ENCODE results near the gene SLC3A2.
"Not testable (repeated sequence)": the region's sequence is repeated elsewhere in the genome, so short reads cannot be mapped to it uniquely, and the experiment has no call there.

Gene SLC3A2

DNA sequence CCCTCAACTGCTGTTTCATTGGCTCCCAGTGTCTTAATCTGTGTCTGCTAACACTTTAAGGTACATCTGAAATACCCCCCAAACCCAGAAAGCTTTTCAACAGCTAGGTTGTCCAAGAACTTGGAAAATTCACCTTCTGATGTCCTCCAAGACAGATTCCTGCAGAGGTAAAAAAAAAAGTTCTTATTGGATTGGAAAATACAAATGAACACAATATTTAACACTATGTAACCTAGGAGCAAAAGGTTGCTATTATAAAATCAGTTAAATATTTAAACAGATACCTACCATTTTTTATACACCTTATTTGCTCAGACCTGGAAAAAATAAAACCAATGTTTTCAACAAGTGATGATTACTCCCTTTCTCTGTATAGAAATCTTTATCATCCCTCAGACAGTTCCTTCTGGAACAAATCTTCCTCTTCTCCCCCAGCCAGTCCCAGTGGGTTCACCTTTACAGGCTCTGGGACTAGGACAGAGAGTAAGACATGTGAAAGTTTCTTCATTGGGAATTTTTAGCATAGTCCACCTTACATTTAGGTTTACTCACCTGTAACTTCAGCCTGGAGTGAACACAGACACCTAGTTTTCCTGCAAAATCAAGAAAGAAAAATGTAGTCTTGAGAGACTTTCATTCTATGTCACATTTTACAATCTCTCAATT is 28.0 kb upstream of the SLC3A2 start:
- no peak for DNase-seq

- no peak for DNase-seq
Observed at GRCh38 chr11:62853279-62853965, 27.3 kb upstream of the SLC3A2 start.

DNA sequence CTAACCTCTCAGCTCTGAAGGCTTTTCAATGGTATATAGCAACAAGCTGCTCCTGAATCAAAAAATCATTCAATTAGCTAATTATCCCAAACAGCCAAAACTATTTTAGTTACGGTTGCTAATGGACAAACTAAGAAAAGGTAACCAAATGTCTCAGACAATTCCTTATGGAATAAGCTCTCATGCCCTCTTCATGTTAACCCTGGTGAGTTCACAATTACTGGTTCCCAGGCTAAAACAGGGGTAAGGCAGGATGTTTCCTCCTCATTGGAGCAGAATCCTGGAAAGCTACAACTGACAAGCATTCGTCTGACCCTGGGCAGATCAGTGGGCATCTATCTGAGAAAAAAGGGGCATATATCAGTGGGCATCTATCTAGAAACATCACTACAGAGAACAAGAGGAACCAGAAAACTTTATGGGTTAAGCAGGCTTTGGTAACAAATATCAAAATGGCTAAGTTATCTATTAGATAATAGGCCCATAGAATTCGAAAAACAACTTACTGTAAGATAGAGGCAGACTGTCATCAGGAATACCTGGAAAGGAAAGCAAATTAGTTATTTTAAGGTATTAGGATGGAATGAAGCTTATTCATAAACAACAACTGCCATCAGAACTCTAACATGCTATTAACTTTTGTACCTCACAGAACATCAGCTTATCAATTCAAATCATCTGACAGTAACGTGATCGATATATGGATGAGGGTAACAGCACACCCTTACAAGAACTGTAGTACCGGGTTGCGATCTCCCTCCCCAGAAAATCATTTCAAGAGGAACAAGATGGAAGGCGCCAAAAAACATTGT is 26.5 kb upstream of the SLC3A2 start:
- no peak for DNase-seq

- no peak for DNase-seq
Observed at GRCh38 chr11:62854825-62855570, 25.7 kb upstream of the SLC3A2 start.

- peak; percentile 92 to 94 for DNase-seq
Observed at GRCh38 chr11:62855571-62856332, 24.9 kb upstream of the SLC3A2 start.

- DNase-seq = no peak
Observed at GRCh38 chr11:62856333-62856895, 24.3 kb upstream of the SLC3A2 start.

DNA sequence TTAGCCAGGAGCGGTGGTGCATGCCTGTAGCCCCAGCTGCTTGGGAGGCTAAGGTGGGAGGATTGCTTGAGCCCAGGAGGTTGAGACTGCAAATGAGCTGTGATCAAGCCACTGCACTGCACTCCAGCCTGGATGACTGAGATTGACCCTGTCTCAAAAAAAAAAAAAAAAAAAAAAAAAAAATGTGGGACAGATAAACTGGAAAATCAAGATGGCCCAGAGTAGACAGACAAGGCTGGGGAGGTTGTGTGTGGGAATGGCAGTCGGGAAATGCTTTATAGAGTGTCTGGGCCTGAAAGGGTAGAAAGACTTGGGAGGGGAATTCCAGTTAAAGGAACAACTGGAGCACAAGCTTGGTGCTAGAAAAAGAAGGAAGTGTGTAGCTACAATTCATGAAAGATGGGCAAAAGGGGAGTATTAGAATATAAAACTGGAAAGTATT is 23.1 kb upstream of the SLC3A2 start:
- no peak for DNase-seq

- no peak for DNase-seq
Observed at GRCh38 chr11:62858201-62858600, 22.5 kb upstream of the SLC3A2 start.

- DNase-seq = not testable (repeated sequence)
Observed at GRCh38 chr11:62859281-62859703, 21.4 kb upstream of the SLC3A2 start.

DNA sequence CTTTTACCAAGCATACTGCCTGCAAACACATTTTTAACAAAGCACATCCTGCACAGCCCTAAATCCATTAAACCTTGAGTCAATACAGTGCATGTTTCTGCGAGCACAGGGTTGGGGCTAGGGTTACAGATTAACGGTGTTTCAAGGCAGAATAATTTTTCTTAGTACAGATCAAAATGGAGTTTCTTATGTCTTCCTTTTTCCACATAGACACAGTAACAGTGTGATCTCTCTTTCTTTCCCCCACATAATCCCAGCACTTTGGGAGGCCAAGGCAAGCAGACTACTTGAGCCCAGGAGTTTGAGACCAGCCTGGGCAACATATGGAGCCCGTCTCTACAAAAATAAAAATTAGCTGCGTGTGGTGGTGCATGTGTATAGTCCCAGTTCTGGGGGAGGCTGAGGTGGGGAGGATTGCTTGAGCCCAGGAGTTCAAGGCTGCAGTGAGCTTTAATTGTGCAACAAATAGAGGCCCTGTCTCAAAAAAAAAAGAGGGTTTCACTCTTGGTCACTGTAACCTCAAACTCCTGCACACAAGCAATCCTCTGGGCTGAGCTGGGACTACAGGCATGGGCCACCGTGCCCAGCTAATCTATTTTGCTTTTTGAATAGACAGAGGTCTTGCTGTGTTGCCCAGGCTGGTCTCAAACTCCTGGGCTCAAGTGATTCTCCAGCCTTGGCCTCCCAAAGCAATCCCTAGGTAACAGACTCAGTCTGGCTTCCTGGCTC is 19.7 kb upstream of the SLC3A2 start:
- DNase-seq = no peak

DNA sequence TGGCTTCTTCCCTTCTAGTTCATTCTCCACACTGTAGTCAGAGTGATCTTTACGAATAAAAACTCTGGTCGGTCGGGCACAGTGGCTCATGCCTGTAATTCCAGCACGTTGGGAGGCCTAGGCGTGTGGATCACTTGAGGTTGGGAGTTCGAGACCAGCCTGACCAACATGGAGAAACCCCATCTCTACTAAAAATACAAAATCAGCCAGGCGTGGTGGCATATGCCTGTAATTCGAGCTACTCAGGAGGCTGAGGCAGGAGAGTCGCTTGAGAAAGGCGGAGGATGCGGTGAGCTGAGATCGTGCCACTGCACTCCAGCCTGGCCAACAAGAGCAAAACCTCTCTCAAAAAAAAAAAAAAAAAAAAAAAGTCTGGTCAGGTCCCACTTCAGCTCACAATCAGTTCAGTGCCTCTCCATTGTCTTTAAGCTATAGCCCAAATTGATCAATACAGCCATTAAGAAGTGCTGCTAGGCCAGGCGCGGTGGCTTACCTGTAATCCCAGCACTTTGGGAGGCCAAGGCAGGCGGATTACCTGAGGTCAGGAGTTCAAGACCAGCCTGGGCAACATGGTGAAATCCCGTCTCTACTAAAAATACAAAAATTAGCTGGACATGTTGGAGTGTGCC is 19.0 kb upstream of the SLC3A2 start:
- not testable (repeated sequence) for DNase-seq

DNA sequence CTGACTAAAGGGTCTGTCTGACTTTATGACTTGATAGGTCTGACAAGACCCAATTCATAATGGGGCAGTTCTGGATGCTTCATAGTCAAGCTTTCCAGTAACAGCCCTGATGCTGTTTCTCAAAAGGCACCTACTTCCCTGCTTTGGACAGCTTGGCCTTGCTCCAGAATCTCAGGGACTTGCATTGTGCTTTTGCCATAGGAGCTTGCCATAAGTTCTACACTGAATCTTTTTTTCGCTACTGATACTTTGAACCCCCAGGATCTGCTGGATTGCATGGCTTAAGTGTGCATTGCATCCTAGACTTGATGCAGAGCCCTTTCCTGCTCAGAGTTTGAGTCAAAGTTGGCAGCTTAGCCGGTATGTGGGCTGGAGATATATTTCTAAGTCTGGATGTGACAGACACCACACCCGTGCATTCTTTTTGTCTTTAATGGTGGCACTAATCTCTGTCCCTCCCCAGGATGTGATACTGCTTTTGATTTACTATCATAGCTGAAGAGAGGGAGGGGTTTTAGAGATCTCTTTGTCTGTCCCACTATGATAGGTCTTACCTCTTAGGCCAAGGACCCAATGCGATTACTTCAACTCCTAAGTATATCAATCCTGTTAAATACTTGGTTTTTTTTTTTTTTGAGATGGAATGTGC is 16.9 kb upstream of the SLC3A2 start:
- no peak for DNase-seq

- no peak for DNase-seq
Observed at GRCh38 chr11:62865635-62866034, 15.1 kb upstream of the SLC3A2 start.

- no peak for DNase-seq
Observed at GRCh38 chr11:62874851-62875250, 5.8 kb upstream of the SLC3A2 start.

DNA sequence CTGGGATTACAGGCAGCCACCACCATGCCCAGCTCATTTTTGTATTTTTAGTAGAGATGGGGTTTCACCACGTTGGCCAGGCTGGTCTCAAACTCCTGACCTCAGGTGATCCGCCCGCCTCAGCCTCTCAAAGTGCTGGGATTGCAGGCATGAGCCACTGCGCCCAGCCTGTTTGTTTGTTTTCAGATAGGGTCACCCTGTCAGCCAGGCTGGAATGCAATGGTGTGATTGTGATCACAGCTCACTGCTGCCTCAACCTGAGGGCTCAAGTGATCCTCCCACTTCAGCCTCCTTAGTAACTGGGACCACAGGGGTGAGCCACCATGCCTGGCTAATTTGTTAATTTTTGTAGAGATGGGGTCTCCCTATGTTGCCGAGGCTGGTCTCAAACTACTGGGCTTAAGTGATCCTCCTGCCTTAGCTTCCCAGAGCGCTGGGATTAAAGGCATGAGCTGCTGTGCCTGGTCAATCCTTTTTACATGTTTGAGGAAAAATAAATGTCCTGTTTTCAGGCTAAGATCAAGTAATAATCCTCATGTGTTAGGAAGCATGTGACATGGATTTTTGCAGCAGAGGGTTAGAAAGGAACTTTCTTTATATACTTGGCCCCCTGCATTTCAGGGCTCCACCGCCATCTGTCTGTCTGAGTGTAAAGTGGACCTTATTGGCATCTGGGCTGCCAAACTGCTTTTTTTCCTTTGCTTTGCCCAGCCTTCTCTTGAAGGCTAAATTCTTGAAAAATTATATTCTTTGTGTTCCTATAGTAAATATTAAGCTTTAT is 4.8 kb upstream of the SLC3A2 start:
- no peak for DNase-seq

DNA sequence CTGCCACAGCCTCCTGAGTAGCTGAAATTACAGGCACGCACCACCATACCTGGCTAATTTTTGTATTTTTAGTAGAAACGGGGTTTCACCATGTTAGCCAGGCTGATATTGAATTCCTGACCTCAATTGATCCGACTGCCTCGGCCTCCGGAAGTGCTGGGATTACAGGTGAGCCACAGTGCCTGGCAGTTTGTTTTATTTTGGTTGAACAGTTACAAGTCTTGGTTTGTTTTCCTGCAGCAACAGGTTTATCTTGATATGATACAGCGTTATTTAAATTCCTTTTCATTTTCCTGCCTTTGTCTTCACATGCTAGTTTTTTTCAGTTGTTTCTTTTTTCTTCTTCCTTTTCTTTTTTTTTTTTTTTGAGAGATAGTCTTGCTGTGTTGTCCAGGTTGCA is 4.0 kb upstream of the SLC3A2 start:
- no peak for DNase-seq

DNA sequence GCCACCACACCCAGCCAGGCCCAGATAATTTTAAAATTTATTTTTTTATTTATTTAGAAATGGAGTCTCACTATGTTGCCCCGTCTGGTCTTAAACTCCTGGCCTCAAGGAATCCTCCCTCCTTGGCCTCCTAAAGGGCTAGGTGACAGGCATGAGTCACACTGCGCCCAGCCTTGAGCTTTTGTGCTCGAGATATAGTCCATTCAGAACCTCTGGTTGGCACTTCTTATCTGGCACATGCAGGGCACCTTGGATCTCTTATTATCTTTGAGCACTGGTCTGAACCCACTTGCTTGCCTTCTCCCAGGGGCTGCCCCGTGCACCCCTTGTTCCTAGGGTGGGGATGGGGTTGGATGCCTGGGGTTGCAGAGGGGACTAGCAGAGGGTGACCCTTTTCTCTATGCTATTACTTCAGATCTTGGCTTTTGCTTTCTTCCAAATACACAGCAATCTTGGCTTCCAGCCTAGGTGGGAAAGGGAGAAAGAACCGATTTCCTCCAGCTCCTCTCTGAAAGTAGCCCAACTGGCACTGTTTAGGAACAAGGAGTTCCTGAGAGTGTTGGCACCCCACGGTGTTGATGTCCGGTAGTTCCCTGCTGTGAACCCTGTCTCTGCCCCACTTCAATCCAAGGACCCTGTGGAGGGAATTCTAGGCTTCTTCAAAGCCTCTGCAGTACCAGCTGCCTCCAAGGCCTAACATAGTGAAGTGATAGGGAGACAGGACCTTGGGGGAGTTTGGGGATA is 1.3 kb upstream of the SLC3A2 start:
- DNase-seq = no peak

DNA sequence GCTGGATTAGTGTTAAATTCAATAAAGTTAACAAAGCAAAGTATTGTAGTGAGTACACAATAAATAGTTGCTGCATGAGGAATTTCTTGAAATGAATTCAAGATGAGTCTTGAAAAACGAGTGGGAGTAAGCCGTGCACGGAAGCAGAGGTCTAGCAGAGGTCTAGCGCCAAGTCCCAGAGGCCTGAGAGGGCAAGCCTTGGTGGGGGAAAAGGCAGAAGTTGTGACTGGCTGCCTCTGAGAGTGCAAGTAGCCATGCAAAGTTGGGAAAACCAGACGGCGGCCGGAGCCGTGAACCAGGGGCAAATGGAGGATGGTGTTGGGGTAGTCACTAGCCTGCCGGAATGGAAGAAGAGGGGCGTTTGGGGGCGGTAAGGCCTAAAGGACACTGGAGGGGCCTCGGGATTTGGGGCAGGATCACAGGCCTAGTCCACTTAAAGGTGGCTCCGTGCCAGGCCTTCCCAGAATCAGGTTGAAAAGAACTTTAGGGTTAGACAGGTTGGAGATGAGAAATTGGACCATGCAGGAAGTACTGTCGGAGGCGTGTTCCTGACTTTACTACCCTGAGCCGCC is 379 bp upstream of the SLC3A2 start:
- DNase-seq = peak in 1 of 2 donors; percentile 50
